Measurements from ENCODE around the gene SEC24C.
A peak's percentile ranks its signal among the peaks of the same experiment; 100 is the strongest.
"Not testable (repeated sequence)": the region's sequence is repeated elsewhere in the genome, so short reads cannot be mapped to it uniquely, and the experiment has no call there.

The SEC24C gene

GRCh38 chr10:73793456-73793855 is 49.3 kb downstream of the SEC24C start:
- DNase-seq, result no peak

GRCh38 chr10:73795491-73795890 is 51.3 kb downstream of the SEC24C start:
- DNase-seq, result not testable (repeated sequence)

- DNase-seq, result not testable (repeated sequence)
Observed at GRCh38 chr10:73796035-73796434, 51.9 kb downstream of the SEC24C start.

GRCh38 chr10:73796766-73797165 is 52.6 kb downstream of the SEC24C start:
- no peak for DNase-seq

- DNase-seq, result no peak
Observed at GRCh38 chr10:73797324-73798025, 53.3 kb downstream of the SEC24C start.

- no peak for DNase-seq
Observed at GRCh38 chr10:73798087-73798486, 53.9 kb downstream of the SEC24C start.

GRCh38 chr10:73798927-73799560 is 54.9 kb downstream of the SEC24C start:
- no peak for DNase-seq

GRCh38 chr10:73799899-73800559 is 55.9 kb downstream of the SEC24C start:
- no peak for DNase-seq

- DNase-seq, result no peak
Observed at GRCh38 chr10:73800560-73801252, 56.5 kb downstream of the SEC24C start.

GRCh38 chr10:73801253-73801590 is 57.0 kb downstream of the SEC24C start:
- DNase-seq, result no peak

- DNase-seq, result no peak
Observed at GRCh38 chr10:73802276-73802991, 58.3 kb downstream of the SEC24C start.

- peak; percentile 25 to 71 (median 61) for DNase-seq
Observed at GRCh38 chr10:73803680-73804286, 59.6 kb downstream of the SEC24C start.

- DNase-seq, result no peak
Observed at GRCh38 chr10:73806176-73806950, 62.2 kb downstream of the SEC24C start.

GRCh38 chr10:73807471-73807870 is 63.3 kb downstream of the SEC24C start:
- no peak for DNase-seq

- DNase-seq, result no peak
Observed at GRCh38 chr10:73808021-73808815, 64.0 kb downstream of the SEC24C start.

GRCh38 chr10:73809061-73809818 is 65.1 kb downstream of the SEC24C start:
- peak in 2 of 4 experiments; percentile 17 to 42 for DNase-seq

- peak; percentile 25 to 62 (median 43) for DNase-seq
Observed at GRCh38 chr10:73810358-73810734, 66.2 kb downstream of the SEC24C start.

- DNase-seq, result peak; percentile 20 to 58 (median 32)
Observed at GRCh38 chr10:73810735-73811465, 66.7 kb downstream of the SEC24C start.

- no peak for DNase-seq
Observed at GRCh38 chr10:73812657-73813056, 68.5 kb downstream of the SEC24C start.
